ENCODE measurements around the gene PTBP1.

PTBP1 gene

GRCh38 chr19:778910-779653 is 18.2 kb upstream of the PTBP1 start:
- Mint-ChIP-seq H3K4me3 (peak overlapping the region in 2 of 3 experiments; percentile 32 to 39), H3K4me1 (peaks cover 17% of the 10 kb centered on the region), H3K27me3 (ENCODE audit: low read depth) (peaks cover 12% of the 10 kb centered on the region), H3K27ac (peak overlapping the region; percentile 78 to 90 (median 90)), H3K36me3 (ENCODE audit: low read depth) (no peaks in the 10 kb centered on the region), H3K9me3 (no peaks in the 10 kb centered on the region)
- TF ChIP-seq CTCF (IDR thresholded peaks at IDR 0.05; ENCODE audit: unreplicated experiment in 3 of 3), result no peak

GRCh38 chr19:780935-781334 is 16.3 kb upstream of the PTBP1 start:
- H3K27ac Mint-ChIP-seq, result no peak overlapping the region
- H3K4me3 Mint-ChIP-seq, result no peak overlapping the region
- no peak for TF ChIP-seq CTCF (IDR thresholded peaks at IDR 0.05; ENCODE audit: unreplicated experiment in 3 of 3)
- no peaks in the 10 kb centered on the region for H3K36me3 Mint-ChIP-seq (ENCODE audit: low read depth)
- H3K9me3 Mint-ChIP-seq, result no peaks in the 10 kb centered on the region
- peaks cover 17% of the 10 kb centered on the region for H3K4me1 Mint-ChIP-seq
- peaks cover 16% of the 10 kb centered on the region for H3K27me3 Mint-ChIP-seq (ENCODE audit: low read depth)

GRCh38 chr19:781800-782184 is 15.5 kb upstream of the PTBP1 start:
- Mint-ChIP-seq H3K27ac (peak overlapping the region in 1 of 3 experiments; percentile 90), H3K4me3 (no peak overlapping the region), H3K9me3 (no peaks in the 10 kb centered on the region), H3K27me3 (ENCODE audit: low read depth) (peaks cover 16% of the 10 kb centered on the region), H3K4me1 (peaks cover 17% of the 10 kb centered on the region), H3K36me3 (ENCODE audit: low read depth) (no peaks in the 10 kb centered on the region)
- no peak for TF ChIP-seq CTCF (IDR thresholded peaks at IDR 0.05; ENCODE audit: unreplicated experiment in 3 of 3)

GRCh38 chr19:782185-782877 is 14.9 kb upstream of the PTBP1 start:
- H3K9me3 Mint-ChIP-seq, result no peaks in the 10 kb centered on the region
- no peaks in the 10 kb centered on the region for H3K36me3 Mint-ChIP-seq (ENCODE audit: low read depth)
- H3K4me1 Mint-ChIP-seq, result peaks cover 17% of the 10 kb centered on the region
- H3K4me3 Mint-ChIP-seq, result peak overlapping the region in 2 of 3 experiments; percentile 48 to 59
- peak overlapping the region; percentile 89 to 92 (median 90) for H3K27ac Mint-ChIP-seq
- TF ChIP-seq CTCF (IDR thresholded peaks at IDR 0.05; ENCODE audit: unreplicated experiment in 3 of 3), result no peak
- peaks cover 16% of the 10 kb centered on the region for H3K27me3 Mint-ChIP-seq (ENCODE audit: low read depth)

GRCh38 chr19:782878-783668 is 14.2 kb upstream of the PTBP1 start:
- peaks cover 16% of the 10 kb centered on the region for H3K27me3 Mint-ChIP-seq (ENCODE audit: low read depth)
- peaks cover 17% of the 10 kb centered on the region for H3K4me1 Mint-ChIP-seq

More at GRCh38 chr19:782878-783668, 14.2 kb upstream of the PTBP1 start:
- Mint-ChIP-seq H3K36me3 (ENCODE audit: low read depth) (no peaks in the 10 kb centered on the region), H3K9me3 (no peaks in the 10 kb centered on the region), H3K27ac (peak overlapping the region; percentile 89 to 92 (median 90)), H3K4me3 (peak overlapping the region; percentile 27 to 59 (median 48))
- TF ChIP-seq CTCF (IDR thresholded peaks at IDR 0.05; ENCODE audit: unreplicated experiment in 3 of 3), result no peak

Data from nephron (organoid).